Measurements from ENCODE around the gene DSCAML1.
A peak's percentile ranks its signal among the peaks of the same experiment; 100 is the strongest.

DSCAML1 gene

DNA sequence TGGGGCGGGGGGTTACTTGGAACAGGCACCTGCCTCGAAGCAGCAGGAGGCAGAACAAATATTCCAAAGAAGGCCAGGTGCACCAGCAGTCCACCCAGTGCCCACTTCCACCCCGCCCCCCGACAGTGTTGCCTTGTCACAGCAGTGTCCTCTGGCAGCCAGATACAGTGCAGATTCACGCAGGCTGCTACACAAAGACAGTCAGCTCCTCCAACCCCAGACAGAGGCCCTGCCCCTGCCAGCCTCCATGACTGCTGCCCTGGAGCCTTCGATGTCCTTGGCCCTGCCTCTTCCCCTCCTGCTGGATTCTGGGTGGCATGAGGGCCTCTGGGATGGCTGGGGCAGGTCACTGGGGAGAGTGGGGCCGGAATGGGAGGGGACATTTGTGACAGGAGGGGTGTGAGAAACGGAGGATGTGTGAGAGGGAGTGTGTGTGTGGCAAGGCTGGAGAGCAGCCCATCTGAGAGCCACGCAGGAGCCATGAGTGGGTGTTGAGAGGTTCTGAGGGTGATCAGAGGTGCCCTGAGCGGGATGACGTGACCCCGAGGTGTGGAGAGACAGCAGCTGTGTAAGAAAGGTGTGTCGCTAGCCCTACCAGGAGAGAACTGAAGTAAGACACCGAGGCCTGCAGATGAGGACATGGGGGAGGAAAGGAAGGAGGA lies 295.6 kb downstream of the DSCAML1 start:
- TF ChIP-seq CTCF (conservative IDR thresholded peaks at IDR 0.05) = no peak
- H3K27ac ChIP-seq = no peak overlapping the region

- TF ChIP-seq CTCF (conservative IDR thresholded peaks at IDR 0.05) = no peak
- H3K27ac ChIP-seq = no peak overlapping the region
Observed at GRCh38 chr11:117498791-117499190, 298.2 kb downstream of the DSCAML1 start.

DNA sequence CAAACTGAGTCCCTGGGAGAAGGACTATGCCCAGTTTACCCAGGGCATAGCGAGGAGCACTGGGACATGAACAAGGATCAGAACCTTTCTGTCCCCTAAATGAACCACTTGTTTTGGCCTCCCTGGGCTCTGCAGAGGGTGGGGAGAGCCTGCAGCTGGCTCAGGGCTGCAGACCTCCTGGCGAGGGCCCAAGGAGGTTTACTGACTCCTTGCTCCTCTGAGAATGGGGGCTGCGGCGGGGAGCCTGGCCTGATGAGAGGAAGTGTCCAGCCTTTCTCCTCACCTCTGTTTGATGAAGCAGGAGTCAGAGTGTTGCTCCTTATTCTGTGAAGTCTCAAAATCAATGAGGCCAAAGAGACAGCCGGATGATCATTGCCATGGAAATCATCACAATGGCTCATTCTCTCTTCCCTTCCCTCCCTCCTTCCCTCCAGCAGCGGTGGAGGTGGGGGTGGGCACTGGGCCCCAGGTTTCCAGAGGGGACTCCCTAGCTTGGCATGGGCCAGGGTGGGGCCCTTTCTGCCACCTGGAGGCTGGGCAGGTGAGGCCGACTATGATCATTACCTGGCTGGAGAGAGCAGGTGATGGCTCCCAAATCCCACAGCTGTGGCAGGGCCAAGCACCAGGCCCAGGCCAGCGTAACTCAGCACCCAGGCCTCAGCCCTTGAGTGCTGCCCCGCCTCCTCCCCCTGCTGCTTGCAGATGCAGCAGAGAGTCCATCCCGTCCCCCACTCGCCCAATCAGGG lies 299.6 kb downstream of the DSCAML1 start:
- H3K27ac ChIP-seq = no peak overlapping the region
- TF ChIP-seq CTCF (conservative IDR thresholded peaks at IDR 0.05) = no peak

GRCh38 chr11:117495357-117495756 lies 301.7 kb downstream of the DSCAML1 start:
- H3K27ac ChIP-seq = no peak overlapping the region
- no peak for TF ChIP-seq CTCF (conservative IDR thresholded peaks at IDR 0.05)

DNA sequence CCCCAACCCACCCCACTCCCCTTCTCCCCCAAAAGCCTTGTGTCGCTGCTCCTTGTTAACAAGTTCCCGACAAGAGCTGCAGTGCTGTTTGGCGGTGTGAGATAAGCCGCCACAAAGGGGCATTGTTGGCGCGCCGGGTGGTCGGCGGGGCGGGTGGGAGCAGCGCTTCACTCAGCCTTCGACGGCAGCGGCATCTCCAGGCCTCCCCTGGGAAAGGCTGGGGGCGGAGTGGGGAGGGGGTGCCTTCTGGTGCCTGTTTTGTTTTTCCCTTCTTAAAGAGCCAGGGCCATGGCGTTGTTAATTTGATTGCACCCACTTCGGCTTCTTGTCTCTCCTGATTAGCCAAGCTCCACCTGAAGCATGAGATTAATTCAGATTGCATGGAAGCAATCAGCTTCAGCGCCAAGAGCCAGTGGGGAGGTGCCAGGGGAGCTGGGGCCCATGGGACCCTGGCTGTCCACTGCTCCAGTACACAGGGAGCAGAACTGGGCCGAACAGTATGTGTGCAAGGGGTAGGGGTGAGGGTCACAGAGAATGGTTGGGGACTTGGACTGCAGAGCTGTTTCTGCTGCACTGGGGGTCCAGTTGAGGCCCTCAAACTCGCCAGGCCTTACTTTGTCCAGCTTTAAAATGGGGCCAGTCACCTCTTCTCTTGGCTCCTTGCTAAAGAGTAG lies 304.3 kb downstream of the DSCAML1 start:
- TF ChIP-seq CTCF (conservative IDR thresholded peaks at IDR 0.05) = no peak
- no peak overlapping the region for H3K27ac ChIP-seq

- TF ChIP-seq CTCF (conservative IDR thresholded peaks at IDR 0.05) = no peak
- H3K27ac ChIP-seq = 0 out of 2 replicates have a peak overlapping the region, but pooled peaks have one; percentile 10
Observed at GRCh38 chr11:117490911-117491310, 306.1 kb downstream of the DSCAML1 start.

GRCh38 chr11:117489999-117490679 lies 306.9 kb downstream of the DSCAML1 start:
- no peak for TF ChIP-seq CTCF (conservative IDR thresholded peaks at IDR 0.05)
- peak overlapping the region; percentile 10; the same call in 1 of the 2 replicates for H3K27ac ChIP-seq

Data from VCaP (cell line).